GM18951 (cell line): ENCODE data around the gene RNF186.
"Not testable (repeated sequence)": the region's sequence is repeated elsewhere in the genome, so short reads cannot be mapped to it uniquely, and the experiment has no call there.

Experiments
- POLR2A ChIP-seq: IDR thresholded peaks from 4 replicates; pipeline ENCODE4 v1.6.1; 2011; ENCODE audit warnings: mild to moderate bottlenecking; ENCODE audit not compliant: insufficient read length, insufficient read depth; ENCODE audit errors: extremely low read depth
- in situ Hi-C: fragments of 300-500 bp; cut with MboI; formaldehyde crosslinking; loops from one replicate; pipeline ENCODE4 v1.12.0; 2022; ENCODE audit warnings: low sequenced_read_pairs, mixed read lengths, inconsistent platforms; ENCODE audit not compliant: unreplicated experiment

The RNF186 gene

DNA sequence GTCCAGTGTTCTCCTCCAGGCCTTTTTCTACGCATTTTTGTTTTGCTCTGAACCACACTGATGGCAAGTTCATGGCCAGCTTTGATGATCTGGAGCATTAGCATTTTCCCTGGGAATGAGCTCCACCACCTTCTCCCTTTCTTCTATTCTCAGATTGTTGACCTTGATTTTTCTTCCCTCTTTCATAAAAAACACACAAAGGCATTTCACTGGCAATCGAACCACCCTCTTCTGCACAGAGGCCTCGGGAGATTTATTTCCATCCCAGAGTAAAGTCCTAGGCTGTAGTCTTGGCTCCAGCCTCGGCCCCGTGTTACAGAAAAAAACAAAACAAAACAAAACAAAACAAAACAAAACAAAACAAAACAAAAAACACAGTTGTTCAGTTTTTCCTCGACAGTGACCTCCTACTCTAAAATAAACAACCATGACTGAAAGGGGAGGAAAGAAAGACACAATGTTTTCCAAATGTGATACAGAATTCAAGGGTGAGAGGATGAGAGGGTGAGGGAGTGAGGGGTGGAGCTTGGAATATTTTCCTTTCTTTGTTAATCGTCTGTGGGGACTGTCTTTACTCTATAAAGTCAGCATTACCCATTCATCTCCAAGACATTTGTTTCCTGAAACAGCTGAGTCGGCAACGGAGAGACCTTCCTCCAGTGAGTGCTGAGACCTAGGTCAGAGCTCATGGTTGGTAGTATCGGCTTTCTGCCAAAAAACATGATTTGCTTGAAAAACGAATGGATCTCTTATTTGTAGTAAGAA is 29.8 kb upstream of the RNF186 start:
- in situ Hi-C loops: no loop called here
- no peak for TF ChIP-seq POLR2A

DNA sequence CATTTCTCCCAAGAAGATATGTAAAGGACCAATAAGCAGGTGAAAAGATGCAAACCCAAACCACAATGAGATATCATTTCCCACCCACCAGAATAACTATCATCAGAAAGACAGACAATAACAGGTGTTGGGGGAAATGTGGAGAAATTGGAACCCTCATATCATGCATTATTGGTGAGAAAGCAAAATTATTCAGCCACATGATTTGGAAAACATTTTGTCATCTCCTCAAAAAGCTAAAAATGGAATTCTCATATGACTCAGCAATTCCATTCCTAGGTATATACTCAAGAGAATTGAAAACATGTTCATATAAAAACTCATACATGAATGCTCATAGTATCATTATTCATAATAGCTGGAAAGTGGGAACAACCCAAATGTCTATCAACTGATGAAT is 25.1 kb upstream of the RNF186 start:
- in situ Hi-C loops: no loop called here
- no peak for TF ChIP-seq POLR2A

DNA sequence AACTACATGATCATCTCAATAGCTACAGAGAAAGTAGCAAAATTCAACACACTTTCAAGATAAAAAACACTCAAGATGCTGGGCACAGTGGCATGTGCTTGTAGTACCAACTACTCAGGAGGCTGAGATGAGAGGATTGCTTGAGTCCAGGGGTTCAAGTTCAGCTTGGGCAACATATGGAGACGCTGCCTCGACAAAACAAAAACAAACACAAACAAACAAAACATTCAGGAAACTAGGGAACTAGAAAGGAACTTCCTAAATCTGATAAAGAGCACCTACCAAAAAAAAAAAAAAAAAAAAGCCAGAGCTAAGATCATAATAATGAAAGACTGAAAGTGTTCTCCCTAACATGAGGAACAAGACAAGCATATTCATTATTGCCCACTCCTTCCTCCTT is 22.8 kb upstream of the RNF186 start:
- in situ Hi-C loops: no loop called here
- TF ChIP-seq POLR2A: no peak

DNA sequence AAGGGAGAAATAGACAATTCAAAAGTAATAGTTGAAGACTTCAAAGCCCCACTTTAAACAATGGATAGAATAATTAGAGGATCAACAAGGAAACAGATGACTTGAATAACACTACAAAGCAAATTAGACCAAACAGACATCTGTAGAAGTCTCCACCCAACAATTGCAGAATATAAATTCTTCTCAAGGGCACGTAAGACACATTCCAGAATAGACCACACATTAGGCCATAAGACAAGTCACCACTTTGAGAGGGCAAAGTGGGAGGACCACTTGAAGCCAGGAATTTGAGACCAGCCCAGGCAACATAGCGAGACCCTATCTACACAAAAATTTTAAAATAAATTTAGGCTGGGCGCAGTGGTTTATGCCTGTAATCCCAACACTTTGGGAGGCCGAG is 20.5 kb upstream of the RNF186 start:
- in situ Hi-C loops: no loop called here
- TF ChIP-seq POLR2A: no peak

DNA sequence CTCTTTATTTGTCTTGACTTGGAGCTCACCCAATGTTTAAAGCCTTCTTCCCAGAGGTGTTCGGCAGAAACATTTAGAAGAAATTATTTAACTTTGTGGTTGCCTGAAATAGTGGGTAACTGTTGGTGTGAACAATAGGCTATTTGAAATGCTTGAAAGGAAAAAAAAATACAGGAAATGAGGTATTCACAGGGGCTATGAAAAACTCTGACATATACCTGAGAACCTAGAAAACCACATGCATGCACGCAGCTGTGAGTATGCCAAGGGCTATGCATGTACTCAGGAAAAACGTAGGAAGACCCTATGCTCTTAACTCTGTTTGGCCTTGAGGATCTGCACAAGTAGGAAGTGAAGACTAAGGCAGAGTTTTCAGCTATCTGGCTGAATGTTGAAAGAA is 16.4 kb upstream of the RNF186 start:
- TF ChIP-seq POLR2A: no peak
- in situ Hi-C loops: no loop called here

DNA sequence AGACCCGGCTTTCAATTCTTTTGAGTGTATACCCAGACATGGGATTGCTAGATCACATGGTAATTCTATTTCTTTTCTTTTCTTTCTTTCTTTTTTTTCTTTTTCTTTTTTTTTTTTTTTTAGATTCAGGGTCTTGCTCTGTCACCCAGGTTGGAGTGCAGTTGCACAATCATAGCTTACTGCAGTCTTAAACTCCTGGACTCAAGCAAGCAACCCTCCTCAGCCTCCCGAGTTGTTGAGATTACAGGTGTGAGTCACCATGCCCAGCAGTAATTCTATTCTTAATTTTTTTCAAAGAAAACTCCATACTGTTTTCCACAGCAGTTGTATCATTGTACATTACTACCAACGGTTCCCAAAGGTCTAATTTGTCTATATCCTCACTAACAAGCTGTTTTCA is 13.5 kb upstream of the RNF186 start:
- in situ Hi-C loops: no loop called here
- TF ChIP-seq POLR2A: no peak

DNA sequence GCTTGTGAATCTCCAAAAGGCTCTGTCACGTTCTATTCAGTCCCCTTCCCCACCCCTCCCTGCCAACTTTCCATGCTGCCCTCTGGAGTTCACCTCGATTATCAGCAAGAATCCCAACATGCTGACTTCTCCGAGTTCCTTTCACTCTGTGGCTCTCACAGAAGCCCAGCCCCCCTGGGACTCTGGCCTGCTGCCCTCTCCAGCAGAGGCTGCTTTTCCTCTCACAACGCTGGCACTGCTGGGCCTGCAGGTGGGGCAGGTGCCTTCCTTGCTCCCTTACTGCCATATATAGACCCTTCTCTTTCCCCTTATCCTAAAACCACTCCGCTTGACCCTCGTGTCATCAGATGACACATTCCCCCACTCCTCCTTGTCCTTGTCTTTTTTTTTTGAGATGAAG is 10.2 kb upstream of the RNF186 start:
- in situ Hi-C loops: no loop called here
- TF ChIP-seq POLR2A: no peak

DNA sequence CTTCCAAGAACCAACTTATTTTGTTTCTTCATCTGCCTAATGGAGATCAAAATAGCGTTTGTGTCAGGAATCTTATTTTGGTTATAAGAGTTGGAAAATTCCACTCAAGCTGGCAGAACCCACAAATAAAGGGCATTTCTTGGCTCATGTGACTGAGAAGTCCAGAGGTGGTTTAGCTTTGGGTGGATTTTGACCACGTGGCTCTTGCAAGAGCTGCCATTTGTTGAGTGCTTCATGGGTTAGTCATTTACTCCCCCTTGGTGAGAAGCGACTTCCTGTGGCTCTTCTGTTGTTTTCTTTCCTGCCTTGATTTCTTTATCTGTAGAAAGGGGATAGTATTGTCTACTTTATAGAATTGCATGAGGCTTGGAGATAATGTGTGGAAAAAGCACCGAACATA is 9.5 kb upstream of the RNF186 start:
- in situ Hi-C loops: no loop called here
- no peak for TF ChIP-seq POLR2A

DNA sequence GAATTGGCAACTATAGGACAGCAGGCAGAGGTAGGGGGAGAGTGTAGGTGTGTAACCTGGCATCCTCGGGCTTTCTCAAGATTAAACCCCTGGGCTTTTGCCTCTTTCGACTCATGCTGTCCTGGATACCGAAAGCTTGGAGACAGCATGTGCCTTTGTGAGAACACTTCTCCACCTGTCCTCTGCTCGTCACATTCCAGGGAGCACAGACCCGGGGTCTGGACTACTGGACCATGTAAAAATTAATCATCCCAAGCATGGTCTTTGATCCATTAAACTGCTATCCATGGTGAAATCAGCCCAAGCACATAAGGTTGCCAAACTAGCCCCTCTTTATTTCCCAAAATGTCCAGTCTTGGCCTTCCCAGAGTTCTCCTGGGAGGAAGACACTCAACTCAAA is 9.0 kb upstream of the RNF186 start:
- TF ChIP-seq POLR2A: no peak
- in situ Hi-C loops: no loop called here

DNA sequence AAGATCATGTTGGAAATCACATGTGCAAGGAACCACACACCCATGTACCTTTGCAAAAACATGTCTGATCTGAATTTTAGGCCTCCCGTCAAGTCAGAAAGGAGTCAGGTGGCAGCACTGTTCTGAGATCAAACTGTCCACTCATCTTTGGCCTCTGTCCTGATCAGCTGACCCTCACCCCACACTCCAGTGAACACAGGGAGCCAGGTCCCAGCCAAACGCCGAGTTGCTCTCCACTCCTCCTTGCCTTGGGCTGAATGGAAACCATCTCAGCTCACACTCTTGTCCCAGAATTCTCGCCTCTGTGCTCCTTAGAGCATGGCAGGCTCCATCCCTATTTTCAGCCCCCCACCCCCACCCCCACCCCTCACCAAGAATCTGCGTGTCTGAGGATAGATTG is 4.6 kb upstream of the RNF186 start:
- no peak for TF ChIP-seq POLR2A
- in situ Hi-C loops: no loop called here

DNA sequence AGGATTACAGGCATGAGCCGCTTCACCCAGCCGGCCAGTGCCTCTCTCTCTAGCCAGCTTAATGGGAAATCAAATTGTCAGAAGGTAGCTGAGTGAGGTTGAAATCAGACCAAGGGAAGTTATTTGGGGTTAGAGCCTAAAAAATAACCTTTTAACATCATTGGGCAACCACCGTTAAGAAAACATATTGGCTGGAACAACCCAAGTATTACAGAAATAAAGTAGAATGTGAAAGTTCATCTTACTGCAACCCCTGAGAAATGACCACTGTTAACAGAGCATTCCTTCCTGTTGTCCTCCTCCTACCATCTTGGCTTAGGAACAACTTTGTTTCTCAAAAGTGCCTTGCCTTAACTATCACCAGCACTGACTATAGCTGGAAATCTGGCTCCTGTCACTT is 3.2 kb upstream of the RNF186 start:
- in situ Hi-C loops: no loop called here
- TF ChIP-seq POLR2A: no peak

DNA sequence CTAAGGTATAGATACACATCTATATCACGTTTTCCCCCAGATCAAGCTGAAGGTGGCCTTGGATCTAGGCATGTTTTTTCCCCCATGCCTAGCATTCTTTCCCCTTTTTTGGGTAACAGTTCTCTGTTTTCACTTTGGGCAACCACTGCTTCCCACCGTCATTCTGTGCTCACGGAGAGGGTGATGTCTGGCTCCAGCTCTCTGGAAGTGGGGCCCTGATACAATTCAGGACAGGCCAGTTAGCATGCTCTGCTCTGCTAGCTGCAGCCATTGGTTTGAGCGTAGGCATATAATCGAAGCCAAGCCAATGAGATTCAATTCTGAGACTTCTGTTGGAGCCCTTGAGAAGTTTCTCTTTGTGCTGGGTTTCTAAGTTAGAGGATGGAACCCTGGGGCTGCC is 2.1 kb upstream of the RNF186 start:
- in situ Hi-C loops: no loop called here
- no peak for TF ChIP-seq POLR2A

DNA sequence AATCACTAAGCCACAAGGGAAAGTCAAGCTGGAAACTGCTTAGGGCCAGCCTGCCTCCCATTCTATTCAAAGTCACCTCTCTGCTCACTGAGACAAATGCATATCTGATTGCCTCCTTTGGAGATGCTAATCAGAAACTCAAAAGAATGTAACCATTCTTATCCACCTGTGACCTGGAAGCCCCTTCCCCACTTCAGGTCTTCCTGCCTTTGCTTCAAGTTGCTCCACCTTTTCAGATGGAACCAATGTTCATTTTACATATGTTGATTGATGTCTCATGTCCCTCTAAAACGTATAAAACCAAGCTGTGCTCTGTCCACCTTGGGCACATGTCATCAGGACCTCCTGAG is 1.6 kb upstream of the RNF186 start:
- in situ Hi-C loops: not testable (repeated sequence)

DNA sequence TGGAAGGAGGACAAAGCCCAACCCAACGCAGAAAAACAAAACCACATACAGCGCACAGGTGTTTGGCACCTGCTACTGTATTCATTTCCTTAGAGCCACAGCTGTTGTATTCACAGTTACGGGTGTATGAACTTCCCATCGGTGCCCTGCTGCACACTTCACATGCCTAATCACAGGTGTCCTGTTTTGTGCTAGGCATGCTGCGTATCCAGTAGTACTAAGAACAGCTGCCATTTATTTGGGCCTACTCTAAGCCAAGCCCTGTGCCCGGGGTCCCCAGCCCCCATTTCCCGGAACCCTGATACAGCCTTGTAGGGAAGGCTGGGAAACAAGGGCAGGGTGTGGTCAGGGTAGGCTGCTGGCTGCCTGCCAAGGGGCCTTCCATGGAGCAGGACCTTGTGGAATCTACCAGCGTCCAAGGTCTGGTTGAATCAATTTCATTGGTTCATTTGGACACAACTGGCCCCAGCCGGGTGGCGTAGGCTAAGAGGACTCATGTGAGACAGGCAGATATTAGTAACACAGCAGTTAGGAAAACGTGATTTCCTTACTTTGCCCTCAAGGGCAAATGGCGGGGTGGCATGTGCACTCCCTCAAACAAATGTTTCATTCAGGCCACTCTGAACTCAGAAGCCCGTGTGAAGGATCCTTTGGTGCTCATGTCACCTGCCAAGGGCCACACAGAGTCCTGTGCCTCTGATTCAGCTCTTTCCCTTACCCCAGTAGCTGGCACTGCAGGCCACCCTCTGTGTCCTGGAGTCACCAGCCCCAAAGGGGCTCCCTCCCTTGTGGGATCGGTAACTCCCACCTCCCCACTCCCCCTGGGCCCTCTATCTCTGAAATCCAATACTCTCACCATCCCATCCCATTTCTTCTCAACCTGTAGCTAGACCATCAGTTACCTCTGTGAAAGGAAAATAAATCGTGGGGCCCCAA is 986 bp upstream of the RNF186 start:
- in situ Hi-C loops: no loop called here
- TF ChIP-seq POLR2A: no peak
